ENCODE results near the gene SOX18.

Gene SOX18

GRCh38 chr20:64080013-64080812 is 30.8 kb upstream of the SOX18 start, which contains the start of gene OPRL1:
Gene OPRL1, plus strand, starts transcription at chr20:64080082. Its CDS starts 12,639 bp downstream, at chr20:64092721.
- DNase-seq = peak; percentile 41

DNA sequence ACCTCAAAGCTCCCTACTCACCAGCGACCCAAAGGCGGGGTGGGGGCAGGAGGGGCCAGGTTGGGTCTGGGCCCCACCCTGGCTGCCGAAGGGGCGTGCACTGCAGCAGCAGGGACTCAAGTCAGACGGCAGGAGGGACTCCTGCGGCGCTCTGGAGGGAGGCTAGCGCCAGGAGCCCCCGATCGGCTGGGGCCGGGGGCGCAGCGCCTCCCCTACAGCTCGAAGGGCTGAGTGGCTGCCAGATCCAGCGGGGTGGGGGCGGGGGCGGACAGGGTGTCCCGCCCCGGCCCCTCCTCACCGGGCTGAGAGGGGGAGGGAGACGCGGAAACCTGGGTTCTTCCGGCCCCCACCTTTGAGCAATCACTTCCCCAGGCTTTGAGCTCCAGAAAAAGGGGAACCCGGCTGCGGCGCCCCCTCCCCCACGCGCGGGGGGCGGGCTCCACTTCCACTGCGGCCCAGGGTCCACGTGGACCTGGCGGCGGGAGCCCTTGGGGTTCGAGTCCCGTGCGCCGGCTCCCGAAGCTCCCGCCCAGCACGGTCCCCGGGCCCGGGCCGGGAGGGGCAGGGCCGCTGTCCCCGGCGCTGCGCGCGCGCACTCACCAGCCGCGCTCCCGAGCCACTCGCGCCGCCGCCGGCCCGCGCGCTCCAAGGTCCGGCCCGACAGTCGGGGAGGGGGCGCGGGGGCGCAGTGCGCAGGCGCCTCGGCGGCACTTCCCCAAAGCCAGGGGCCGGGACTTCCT is 30.0 kb upstream of the SOX18 start, which contains the start of gene RGS19:
TSS of gene RGS19 (minus strand) at position 246 of the 740 bp plus-strand sequence. CDS start 2,632 bp downstream, outside the sequence.
- peak; percentile 86 for DNase-seq

- DNase-seq = no peak
Observed at GRCh38 chr20:64078934-64079272, 29.5 kb upstream of the SOX18 start.

DNA sequence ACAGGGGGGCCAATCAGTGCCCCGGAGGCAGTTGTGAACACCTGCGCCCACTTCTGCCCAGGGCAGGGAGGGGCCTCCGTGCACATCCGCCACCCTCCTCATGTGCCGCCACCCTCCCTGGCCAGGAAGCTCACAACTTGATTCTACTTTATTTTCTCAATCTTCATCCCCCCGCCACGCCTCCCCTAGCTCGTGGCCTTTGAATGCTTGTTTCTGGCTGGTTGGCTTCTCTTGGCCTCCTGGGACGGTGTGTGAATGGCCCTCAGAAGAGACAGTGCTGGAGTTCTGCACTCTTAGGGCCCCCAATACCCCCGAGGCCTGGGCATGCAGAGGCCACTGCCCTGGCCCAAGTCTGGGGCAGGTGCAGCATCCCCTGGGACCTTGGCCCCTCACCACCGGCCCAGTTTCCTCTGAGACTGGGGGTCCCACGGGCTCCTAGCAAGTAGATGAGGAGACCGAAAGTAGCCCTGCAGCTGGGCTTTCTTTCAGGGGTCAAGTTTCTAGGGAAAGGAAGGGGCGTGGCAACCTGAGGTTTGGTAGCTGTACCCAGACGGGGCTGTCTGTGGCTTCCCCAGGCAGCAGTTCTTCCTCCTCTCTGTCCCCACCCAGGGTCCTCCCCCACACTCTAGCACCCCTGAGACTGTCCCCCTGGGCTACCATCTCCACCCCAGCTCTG is 28.6 kb upstream of the SOX18 start:
- DNase-seq = peak; percentile 66

GRCh38 chr20:64077541-64077875 is 28.1 kb upstream of the SOX18 start:
- no peak for DNase-seq

- DNase-seq = peak; percentile 53
Observed at GRCh38 chr20:64077094-64077493, 27.7 kb upstream of the SOX18 start.

GRCh38 chr20:64076061-64076997 is 26.9 kb upstream of the SOX18 start:
- DNase-seq = no peak

GRCh38 chr20:64075556-64075955 is 26.1 kb upstream of the SOX18 start:
- no peak for DNase-seq

DNA sequence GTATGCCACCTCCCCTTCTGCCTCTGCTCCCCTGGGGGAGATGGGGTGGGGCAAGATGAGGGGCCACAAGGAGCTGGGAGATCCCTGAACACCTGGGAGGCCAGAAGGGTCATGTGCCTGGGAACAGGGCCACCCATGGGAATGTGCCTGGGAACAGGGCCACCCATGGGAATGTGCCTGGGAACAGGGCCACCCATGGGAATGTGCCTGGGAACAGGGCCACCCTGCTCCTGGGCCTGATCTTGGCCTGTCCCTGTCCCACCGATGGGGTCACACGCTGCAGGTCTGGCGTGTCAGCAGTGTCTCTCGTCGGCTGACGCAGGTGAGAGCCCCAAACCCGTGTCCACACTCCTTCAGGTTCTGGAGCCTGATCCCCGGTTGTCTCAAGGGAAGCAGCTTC is 25.5 kb upstream of the SOX18 start:
- DNase-seq = no peak

DNA sequence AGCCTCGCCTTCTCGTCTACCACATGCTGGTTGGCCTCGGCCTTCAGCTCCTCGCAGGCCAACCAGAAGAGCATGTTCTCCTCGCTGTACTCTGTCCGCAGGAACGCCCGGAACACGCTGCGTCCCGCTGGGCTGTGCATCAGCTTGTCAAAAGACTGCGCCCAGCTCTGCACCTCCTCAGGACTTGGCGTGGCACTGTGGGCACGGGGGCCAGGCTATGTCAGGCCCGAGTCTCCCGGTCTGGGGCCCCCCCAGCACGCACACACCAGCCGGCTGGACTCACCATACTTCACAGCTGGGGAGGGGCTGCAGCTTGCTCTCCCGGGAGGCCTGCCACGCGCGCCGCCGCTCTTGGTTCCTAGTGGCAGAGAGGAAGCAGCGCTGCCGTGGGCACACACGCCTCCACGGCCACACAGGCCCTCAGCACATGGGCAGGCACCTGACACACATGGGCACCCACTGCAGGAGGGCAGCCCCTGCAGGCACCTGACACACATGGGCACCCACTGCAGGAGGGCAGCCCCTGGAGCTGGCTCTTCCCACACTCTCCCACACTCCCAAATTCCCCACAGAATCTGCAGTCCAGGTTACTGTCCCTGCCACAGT is 24.8 kb upstream of the SOX18 start:
- no peak for DNase-seq

DNA sequence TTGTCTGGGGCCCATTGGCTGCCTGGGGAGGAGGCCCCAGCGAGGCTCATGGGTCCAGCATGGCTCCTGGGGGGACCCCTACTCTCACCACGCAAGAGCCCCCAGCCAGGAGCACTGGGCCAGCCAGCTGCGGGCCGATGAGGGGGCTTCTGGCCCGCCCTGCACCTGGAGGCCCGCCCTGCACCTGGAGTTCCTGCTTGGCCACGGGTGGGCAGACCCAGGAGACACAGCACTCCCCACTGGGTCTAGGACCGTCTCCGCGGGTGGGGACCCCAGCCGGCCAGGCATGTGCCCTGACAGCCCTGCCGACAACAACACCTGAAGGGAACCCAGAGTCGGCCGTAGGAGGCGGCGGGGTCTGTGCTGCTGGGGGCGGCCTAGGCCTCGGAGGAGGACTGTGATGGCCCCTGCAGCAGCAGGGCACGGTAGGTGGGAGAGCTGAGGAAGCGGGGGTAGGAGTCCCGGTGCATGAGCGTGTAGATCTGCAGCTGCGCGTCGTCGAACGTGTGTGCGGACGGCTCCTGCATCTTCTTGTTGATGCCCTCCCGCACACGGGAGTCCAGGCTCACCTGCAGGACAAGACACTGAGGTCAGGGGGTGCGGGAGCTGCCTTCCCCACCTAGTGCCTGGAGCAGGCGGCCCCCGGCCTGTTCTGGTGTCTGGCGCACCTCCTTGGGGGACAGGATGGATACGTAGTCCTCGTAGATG is 24.2 kb upstream of the SOX18 start:
- no peak for DNase-seq

- DNase-seq = no peak
Observed at GRCh38 chr20:64072498-64073063, 23.1 kb upstream of the SOX18 start.

DNA sequence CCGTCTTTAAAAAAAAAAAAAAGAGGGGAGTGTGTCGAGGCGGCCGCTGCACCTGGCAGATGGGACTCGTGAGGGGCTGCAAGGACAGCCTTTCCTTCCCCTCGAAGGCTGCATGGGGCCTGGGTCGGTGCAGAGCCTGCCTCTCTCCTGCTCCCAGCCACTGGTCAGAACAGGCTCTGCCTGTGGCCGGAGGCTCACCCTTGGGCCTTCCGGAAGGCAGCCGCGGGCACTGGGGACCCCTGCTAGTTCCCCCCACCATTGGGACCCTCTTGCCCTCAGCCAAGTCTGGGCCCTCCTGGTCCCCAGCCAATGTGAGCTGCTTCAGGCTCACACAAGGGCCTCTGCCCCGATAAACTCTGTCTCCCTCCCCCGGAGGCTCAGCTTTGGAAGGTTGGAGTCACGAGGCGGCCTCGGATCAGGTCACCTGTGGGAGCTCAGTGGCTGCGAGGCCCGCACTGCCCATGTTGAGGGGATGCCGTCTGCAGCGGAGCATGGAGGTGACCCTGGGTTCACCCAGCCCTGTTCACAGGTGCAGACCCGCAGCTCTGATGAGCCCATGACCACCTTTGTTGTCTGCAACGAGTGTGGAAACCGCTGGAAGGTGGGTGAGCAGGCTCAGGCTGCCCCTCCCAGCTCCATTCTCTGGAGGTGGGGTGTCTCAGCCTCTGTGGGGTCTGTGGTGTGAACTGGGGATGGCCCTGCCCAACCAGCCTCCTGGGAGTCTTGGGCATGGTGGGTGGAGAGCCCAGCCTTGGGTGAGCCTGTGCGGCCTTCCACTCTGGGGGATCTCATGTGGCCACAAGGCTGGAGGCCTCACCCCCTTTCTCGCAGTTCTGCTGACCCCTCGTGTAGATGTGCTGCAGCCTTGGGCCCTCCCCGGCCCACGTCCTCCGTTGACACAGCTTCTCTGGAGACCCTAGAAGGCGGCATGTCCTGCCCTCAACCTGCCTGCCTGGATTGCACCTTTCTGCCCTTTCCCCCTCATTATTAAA is 22.2 kb upstream of the SOX18 start:
- DNase-seq = no peak

DNA sequence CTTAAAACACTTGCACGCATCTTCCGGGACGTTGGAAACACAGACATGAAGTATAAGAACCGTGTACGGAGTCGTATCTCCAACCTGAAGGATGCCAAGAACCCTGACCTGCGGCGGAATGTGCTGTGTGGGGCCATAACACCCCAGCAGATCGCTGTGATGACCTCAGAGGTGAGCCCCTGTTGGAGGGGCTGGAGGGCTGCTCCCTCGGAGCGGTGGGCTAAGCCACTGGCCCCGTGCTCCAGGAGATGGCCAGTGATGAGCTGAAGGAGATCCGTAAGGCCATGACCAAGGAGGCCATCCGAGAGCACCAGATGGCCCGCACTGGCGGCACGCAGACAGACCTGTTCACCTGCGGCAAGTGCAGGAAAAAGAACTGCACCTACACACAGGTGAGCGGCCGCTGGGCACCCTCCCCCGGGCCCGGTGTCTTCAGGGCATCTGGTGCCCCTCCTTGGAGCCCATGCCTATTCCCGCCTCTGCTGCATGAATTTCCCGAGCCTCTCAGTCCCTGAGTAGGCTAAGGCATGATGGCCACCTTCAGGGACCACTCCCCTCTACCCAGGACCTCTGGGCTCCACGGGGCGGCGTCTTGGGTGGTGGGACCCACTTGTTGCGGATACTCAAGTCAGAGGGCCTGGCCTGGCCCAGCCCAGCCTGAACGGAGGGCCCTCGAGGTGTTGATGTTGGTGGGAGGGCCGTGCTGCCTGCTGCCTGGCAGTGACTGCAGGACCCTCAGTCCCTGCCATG is 21.0 kb upstream of the SOX18 start:
- no peak for DNase-seq

DNA sequence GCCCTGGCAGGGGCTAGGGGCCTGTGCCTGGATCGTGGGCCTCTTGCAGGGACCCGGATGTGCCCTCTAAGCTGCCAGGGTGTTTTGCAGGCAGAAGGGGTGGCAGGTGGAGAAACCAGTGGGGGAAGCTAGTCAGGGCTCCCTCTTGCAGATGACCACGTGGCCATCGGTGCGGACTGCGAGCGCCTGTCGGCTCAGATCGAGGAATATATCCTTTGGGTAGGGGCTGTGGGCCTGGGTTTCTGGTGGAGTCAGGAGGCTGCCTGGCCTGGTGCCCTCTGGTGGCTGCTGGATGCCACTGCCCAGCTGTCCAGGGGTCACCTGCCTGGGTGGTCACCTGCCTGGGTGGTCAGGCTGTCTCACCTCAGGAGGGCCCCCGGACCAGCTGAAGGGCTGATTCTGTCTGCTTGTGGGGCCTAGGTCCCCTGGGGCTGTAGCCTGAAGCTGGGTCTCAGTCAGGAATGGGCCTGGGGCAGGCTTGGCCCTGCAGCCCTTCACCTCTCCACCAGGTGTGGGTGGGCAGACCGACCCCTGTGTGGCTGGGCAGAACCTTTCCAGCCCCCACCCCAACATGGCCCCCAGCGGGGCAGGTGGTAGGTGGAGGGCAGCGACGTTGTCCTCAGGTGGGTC is 20.3 kb upstream of the SOX18 start:
- no peak for DNase-seq

DNA sequence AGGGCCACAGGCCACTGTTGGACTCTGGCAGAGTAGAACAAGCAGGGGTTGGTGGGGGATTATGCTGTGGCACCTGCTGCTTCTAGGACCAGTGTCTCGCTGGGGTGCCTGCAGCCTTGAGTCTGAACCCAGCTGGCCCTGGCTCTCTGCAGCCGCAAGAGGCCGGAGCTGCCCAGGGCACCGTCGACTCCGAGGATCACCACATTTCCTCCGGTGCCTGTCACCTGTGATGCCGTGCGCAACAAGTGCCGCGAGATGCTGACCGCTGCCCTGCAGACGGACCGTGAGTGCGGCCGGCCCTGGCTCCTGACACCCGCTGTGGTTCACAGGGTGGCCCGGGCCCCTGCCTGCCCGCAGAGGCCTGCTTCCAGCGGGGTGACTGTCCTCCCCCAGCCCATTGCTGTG is 19.8 kb upstream of the SOX18 start:
- no peak for DNase-seq

- no peak for DNase-seq
Observed at GRCh38 chr20:64068386-64069208, 19.2 kb upstream of the SOX18 start.
